ENCODE measurements around the gene SEZ6L. TPM values are rescaled to one million over a fixed set of nuclear protein-coding genes. Genes with fewer than 3 reads are reported as not detected.

The SEZ6L gene
- total RNA-seq, 1 experiment from 2014 or later = not detected

GRCh38 chr22:26380072-26380830 lies 211.0 kb downstream of the SEZ6L start:
- BruUV-seq (replicated peaks) = no TSS peak
- no peak overlapping the region for H3K9ac ChIP-seq (ENCODE audit: low read length)

More at GRCh38 chr22:26380072-26380830, 211.0 kb downstream of the SEZ6L start:
- Histone ChIP-seq H3K27me3 (ENCODE audit: insufficient read depth, low read length) (peaks cover 62% of the 10 kb centered on the region), H3K4me3 (replicated peaks in 1 of 2; ENCODE audit: low read depth in 1 of 2, low read length in 2 of 2) (no peak overlapping the region), H3K36me3 (ENCODE audit: control insufficient read depth in 1 of 2, insufficient read depth in 2 of 2, low read length in 2 of 2) (no peaks in the 10 kb centered on the region), H3K9me3 (ENCODE audit: control insufficient read depth in 1 of 2, insufficient read depth in 1 of 2, low read depth in 1 of 2, low read length in 2 of 2) (no peaks in the 10 kb centered on the region), H3K9me2 (ENCODE audit: insufficient read depth) (no peaks in the 10 kb centered on the region), H3K79me2 (ENCODE audit: insufficient read depth, low read length) (no peaks in the 10 kb centered on the region), H3K27ac (ENCODE audit: low read depth, low read length) (no peak overlapping the region), H3K4me1 (ENCODE audit: control insufficient read depth in 1 of 2, insufficient read depth in 2 of 2, low read length in 2 of 2) (peaks cover 0 to 3% of the 10 kb centered on the region in 2 experiments; a peak in 2 of 4 replicates), H2AFZ (ENCODE audit: low read depth, low read length, poor library complexity, severe bottlenecking) (no peak overlapping the region), H4K20me1 (ENCODE audit: insufficient read depth) (no peaks in the 10 kb centered on the region), H3K4me2 (ENCODE audit: low read length) (no peak overlapping the region)
- no peak for TF ChIP-seq ZNF274 (IDR thresholded peaks at IDR 0.05; ENCODE audit: low read depth, low read length)
- TF ChIP-seq ZBTB33 (IDR thresholded peaks at IDR 0.05; ENCODE audit: extremely low read depth, insufficient replicate concordance, low read length) = no peak
- TF ChIP-seq SRF (IDR thresholded peaks at IDR 0.05; ENCODE audit: low read depth) = no peak
- no peak for TF ChIP-seq TCF7L2 (IDR thresholded peaks at IDR 0.05; ENCODE audit: borderline replicate concordance, extremely low read depth, insufficient read depth, insufficient read length)
- no peak for TF ChIP-seq CTCF (IDR thresholded peaks at IDR 0.05 in 2 of 3, conservative IDR thresholded peaks at IDR 0.05 in 1 of 3; ENCODE audit: borderline replicate concordance in 1 of 3, insufficient read depth in 1 of 3, low read depth in 2 of 3, low read length in 2 of 3)
- no peak for TF ChIP-seq YY1 (IDR thresholded peaks at IDR 0.05; ENCODE audit: extremely low read depth, insufficient replicate concordance, low read depth, low read length)
- TF ChIP-seq ATF3 (IDR thresholded peaks at IDR 0.05) = no peak
- no peak for TF ChIP-seq JUND (IDR thresholded peaks at IDR 0.05)
- no peak for TF ChIP-seq POLR2A (IDR thresholded peaks at IDR 0.05; ENCODE audit: borderline replicate concordance, extremely low read depth, insufficient read depth, insufficient read length)
- no peak for TF ChIP-seq MAX (IDR thresholded peaks at IDR 0.05)
- TF ChIP-seq FOSL1 (IDR thresholded peaks at IDR 0.05; ENCODE audit: low read depth) = no peak
- no peak for TF ChIP-seq ELF1 (IDR thresholded peaks at IDR 0.05; ENCODE audit: borderline replicate concordance, low read depth)
- no peak for TF ChIP-seq EZH2phosphoT487 (IDR thresholded peaks at IDR 0.05; ENCODE audit: borderline replicate concordance)
- TF ChIP-seq EZH2 (IDR thresholded peaks at IDR 0.05) = no peak
- no peak for TF ChIP-seq ZFX (IDR thresholded peaks at IDR 0.05)
- no peak for TF ChIP-seq RAD21 (IDR thresholded peaks at IDR 0.05; ENCODE audit: low read depth)
- TF ChIP-seq SIN3A (IDR thresholded peaks at IDR 0.05; ENCODE audit: low read depth) = no peak
- no peak for TF ChIP-seq POLR2AphosphoS5 (IDR thresholded peaks at IDR 0.05; ENCODE audit: low read depth, low read length)
- DNase-seq (ENCODE audit: low read depth, low spot score) (no peak), ATAC-seq (no peak)
- ChIA-PET POLR2A (no interaction called here), RAD21 (ENCODE audit: low non-redundant PET in 1 of 2, low total read pairs in 2 of 2, uncharacterized antibody in 2 of 2, unreplicated experiment in 2 of 2) (no interaction called here), CTCF (interaction anchor here (1.4 kb wide), 1 partner anchor 15 kb away, joined by 3 read pairs; no protein-coding TSS in a partner anchor)
- intact Hi-C loops (cut with micrococcal nuclease) = no loop called here

All from HCT116 (cell line).